ENCODE measurements around the gene CMKLR1.

CMKLR1 gene

DNA sequence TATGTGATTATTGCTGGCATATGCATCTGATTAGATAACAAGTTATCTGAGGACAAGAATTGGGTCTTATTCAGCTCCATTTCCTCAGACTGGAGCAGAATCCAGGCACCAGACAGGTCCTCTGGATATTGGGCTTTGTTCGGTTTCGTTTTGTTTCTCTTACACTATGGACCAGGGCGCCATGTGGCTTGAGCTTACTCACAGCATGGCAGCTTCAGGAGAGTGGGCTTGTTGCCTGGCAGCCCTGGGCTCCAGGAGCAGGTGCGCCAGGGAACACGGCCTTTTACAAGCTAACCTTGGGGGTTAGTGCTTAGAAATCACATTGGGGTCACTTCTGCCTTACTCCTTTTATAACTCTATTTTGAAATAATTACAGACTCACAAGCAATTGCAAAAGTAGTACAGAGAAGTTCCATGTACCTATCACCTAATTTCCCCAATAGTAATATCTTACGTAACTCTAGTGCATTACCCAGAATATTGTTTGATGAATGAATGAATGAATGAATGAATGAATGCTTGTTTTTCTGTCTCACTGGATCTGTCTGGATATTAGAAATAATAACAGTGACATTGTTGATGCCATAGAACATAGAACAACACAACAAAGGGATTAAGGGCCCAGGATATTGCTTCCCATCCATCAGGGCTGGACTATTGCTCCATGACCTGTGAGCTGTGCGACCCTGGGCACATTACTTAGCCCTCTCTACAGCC lies 39.0 kb downstream of the CMKLR1 start:
- DNase-seq (ENCODE audit: low read depth in 2 of 2): no peak

DNA sequence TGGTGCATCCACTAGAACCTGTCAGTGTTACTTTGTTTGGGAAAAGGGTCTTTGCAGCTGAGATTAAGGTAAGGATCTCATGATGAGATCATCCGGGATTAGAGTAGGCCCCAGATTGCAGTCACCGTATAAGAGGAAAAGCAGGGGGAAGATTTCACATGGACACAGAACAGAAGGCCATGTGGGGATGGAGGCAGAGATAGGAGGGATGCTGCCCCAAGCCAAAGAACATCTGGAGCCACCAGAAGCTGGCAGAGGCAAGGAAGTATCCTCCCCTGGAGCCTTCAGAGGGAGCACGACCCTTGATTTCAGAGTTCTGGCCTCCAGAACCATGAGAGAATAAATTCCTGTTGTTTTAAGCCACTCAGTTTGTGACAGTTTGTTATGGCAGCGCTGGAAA lies 39.6 kb downstream of the CMKLR1 start:
- DNase-seq (ENCODE audit: low read depth in 2 of 2): no peak

DNA sequence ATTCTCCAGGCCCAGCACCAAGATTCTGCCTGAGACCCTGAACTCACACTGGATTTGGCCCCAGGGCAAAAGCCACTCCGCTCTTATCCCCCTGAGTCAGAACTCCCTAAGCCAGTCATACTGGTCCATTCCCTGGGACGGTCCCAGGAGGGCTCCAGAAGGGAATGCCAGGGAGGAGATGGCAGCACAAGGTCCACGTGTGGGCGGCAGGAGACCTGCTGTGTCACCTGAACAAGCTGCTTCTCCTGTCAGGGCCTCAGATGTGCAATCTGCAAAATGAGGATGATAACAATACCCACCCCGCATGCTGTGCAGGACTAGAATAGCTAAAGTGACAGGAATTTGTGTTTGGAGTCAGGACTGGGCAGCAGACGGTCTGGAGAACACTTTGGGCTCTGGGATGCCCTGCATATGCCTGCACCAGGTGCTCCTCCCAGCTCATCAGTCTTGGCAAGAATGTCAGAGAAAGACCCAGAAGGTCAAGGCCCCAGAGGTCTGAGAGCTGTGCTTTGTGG lies 40.3 kb downstream of the CMKLR1 start:
- no peak for DNase-seq (ENCODE audit: low read depth in 2 of 2)

DNA sequence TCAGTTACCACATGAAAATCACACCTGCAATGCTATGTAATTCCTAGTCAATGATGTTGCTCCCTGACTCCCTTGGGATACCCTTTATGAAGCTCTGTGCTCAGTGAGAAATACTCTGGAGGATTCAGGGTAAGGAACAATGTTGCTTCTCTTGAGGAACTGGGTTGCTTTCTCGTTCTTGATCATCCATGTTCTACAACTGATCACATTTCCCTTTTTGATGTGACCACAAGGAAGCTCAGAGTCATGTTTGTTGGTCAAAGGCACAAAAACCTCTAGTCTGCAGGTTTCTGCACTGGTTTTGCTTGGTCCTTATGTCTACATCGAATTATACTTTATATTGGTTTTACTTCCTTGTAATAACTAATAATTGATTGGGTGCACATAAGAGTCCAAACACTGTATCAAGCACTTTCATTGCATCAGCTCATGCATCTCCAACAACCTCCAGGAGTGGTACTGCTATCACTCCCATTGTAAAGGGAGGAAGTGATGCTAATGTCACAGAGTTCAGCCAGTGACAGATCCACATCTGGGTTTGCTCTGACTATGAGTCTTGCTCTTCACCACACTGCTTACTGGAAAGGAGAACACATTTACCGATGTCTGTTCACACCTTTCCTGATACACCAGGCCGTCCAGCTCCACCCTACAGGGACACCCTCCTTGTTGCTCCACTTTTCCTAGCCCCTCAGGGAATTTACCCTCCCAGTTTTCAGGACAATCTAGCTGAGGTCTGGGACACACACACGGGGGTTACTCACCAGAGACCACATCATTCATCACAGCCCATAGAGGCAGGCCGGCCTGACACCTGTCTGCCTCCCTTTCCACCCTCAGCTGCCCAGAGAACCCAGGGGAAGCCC lies 41.0 kb downstream of the CMKLR1 start:
- DNase-seq (ENCODE audit: low read depth in 2 of 2): no peak

DNA sequence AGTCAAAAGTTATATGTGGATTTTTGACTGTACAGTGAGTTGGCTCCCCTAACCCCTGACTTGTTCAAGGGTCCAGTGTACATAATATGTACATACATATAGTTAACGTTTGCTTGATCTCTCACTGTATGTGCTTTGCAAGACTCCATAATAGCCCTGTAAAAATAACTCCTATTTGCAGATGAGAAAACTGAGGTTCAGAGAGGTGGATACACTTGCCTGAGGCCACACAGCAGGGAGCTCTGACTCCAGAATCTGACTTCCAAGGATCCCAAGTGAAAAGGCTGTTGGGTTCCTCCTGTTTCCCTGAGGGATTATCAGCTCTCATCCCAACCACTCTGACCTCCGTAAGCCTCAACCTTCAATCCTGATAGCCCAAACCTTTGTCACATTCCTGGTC lies 41.7 kb downstream of the CMKLR1 start:
- no peak for DNase-seq (ENCODE audit: low read depth in 2 of 2)

DNA sequence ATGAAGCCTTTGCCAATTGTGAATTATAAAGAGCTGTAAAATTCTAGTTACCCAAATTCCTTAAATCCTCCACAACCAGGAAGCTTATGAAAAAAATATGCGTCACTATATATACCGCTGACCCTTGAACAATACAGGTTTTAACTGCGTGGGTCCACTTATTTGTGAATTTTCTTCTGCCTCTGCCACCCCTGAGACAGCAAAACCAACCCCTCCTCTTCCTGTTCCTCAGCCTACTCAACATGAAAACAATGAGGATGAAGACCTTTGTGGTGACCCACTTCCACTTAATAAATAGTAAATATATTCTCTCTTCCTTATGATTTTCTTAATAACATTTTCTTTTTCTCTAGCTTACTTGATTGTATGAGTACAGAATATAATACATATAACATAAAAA lies 42.2 kb downstream of the CMKLR1 start:
- no peak for DNase-seq (ENCODE audit: low read depth in 2 of 2)

DNA sequence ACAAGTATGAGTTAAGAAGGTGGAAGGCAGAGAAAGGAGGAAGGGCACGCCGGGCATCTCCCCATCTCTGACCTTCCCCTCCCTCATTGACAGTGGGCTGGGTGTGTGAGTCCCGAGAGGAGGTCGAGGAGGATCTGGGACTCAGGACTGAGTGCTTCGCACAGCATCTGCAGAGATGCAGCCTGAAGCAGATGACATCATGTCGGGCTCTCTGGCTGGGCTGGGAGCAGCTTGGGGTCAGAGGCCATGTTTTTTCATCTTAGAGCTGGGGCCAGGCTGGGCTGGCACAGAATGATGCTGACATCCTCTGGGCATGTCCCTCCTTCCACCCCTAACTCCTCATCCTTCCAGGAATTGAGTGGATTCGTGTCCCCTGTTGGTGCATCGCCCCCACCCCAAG lies 43.5 kb downstream of the CMKLR1 start:
- no peak for DNase-seq (ENCODE audit: low read depth in 2 of 2)

DNA sequence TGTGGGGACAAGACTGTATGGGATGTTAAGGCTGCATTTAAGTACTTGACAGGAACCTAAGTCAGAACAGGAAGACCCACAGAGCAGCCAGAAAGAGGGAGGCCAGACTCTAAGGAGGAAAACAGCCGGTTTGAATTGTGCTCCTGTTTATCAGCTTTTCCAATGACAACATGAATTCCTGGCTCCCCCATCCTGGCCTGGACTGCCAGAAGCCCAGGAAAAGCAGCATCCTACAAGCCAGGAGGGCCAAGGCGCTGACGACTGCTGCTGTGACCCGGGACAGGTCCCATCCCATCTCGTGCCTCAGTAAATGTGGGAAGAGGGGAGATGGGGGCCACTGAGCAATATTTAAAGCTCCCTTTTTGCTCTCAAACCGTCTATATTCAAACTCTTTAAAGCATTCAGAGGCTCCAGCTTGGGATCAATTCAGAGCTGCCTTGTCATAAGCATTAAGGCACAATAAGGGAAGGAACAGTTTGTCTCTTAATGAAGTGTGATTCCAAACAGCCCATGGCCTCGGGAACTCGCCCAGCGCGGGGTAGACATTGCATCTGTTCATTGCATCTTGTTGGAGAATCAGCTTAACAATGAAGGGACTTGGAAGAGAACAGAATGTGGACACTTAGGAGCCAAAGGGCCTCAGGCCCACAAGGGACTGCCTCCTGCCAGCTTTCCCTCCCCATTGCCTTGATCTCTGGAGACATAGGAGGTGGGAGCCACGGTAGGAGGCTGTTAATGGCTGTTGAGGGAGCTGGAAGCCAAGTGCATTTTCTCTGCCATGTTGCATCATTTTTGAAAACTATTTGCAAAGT lies 49.6 kb downstream of the CMKLR1 start:
- DNase-seq (ENCODE audit: low read depth in 2 of 2): no peak

DNA sequence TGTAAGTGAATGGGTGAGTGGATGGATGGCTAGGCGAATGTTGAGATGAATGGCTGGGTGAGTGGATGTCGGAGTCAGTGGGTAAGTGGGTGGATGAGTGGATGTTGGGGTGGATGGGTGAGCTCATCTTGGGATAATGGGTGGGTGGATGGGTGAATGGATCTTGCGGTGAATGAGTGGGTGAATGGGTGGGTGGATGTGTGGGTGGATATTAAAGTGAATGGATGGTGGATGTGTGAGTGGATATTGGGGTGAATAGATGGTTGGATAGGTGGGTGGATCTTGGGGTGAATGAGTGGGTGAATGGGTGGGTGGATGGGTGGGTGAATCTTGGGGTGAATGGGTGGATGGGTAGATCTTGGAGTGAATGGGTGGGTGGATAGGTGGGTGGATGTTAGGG lies 51.9 kb downstream of the CMKLR1 start:
- no peak for DNase-seq (ENCODE audit: low read depth in 2 of 2)

DNA sequence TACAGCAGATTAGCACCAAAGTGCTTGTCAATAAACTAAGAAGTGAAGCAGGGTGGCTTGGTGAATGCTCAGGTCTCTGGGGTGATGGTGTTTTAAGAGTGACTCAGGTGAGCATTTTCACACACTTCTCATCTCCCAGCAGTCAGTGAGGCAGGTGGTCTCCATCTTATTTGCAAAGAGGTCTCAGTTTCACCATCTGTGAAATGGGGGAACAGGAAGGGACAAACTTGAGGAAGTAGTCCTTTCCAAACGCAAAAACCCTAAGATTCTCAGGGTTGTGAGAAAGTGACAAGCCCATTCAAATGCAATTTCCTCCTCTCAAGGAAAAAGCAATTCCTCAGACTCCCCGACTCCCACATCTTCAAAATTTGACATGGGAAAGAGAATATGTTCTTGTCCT lies 54.1 kb downstream of the CMKLR1 start:
- DNase-seq (ENCODE audit: low read depth in 2 of 2): no peak

DNA sequence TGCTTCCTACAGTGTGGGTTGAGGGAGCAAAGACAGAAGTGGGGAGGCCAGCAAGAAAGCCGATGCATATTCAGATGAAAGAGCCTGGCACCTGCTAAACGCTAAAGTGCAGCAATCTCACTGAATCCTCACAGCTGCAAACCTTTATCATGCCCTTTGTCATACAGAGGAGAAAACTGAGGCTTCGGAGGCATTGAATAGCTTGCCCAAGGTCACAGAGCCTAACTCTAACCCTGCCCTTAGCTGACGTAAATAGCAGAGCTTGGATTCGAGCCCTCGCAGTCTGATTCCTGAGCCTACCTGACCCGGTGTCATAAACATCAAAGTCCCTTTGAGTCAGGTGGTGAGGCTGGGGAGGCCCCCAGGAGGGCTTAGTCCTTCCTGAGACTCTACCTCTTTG lies 54.9 kb downstream of the CMKLR1 start:
- DNase-seq (ENCODE audit: low read depth in 2 of 2): no peak

DNA sequence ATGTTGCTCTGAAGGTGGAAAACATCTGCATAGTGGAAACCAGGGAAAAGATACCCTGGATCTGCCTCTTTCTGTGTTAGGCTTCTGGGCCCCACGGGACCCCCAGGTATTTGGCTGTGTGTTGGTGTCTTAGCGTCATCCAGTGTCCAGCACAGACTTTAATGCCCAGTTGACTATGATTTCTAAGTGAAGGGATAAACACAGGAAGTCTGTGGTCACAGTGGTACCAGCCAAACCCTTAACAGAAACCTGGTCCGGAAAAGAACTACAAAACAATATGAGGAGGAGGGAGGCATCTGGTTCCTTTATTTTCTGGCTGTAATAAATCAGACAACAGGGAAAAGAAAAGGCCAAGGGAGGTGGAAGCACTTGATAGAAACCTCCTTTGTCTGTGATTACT lies 56.4 kb downstream of the CMKLR1 start:
- DNase-seq (ENCODE audit: low read depth in 2 of 2): no peak

DNA sequence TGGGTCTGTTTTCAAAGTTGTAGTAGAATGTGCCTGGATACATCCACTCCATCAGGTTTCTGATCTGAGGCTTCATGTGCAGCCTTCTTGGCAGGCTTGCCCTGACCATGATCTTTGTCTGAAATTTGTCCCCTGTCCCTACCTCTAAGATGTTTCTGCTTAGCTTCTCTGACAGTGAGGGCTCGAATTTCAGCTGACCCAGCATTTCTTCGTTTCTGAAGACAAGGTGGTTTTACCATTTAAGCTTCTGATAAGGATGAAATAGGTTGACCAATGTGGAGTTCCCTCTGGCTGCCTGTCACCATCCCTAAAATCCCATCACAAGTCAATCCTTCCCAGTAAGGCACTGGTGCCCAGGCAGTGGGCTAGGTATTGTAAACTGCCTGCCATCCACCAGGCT lies 57.0 kb downstream of the CMKLR1 start:
- DNase-seq (ENCODE audit: low read depth in 2 of 2): no peak

DNA sequence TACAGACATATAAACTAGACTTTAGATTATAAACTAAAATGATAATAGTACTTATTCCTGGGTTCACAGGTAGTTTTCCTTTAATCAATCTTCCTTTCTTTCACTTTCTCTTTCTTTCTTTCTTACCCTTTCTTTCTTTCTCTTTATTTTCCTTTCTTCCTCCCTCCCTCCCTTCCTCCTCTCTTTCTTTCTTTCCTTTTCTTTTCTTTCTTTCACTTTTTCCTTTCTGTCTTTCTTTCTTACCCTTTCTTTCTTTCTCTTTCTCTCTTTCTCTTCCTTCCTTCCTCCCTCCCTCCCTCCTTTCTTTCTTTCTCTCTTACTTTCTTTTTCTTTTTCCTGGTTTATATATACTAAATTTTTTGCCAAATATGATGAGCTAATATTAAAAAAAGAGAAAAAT lies 61.5 kb downstream of the CMKLR1 start:
- DNase-seq (ENCODE audit: low read depth in 2 of 2): no peak

DNA sequence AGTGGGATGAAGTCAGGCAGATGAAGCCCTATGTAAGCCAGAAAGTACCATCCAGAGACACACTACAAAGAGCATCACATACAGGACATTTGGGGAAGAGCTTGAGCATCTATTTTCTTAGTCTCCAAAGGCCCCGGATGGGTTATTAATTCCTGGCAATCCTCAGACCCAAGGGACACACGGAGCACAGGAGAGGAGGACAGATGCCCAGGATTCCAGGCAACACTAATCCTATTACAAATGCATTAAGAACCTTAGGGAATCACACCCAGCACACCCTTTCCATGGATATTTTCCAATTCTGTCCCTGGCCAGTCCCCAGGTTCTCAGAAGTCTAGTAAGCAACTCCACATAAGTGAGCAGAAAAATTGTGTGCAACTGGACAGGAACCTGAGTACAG lies 65.9 kb downstream of the CMKLR1 start:
- no peak for DNase-seq (ENCODE audit: low read depth in 2 of 2)

DNA sequence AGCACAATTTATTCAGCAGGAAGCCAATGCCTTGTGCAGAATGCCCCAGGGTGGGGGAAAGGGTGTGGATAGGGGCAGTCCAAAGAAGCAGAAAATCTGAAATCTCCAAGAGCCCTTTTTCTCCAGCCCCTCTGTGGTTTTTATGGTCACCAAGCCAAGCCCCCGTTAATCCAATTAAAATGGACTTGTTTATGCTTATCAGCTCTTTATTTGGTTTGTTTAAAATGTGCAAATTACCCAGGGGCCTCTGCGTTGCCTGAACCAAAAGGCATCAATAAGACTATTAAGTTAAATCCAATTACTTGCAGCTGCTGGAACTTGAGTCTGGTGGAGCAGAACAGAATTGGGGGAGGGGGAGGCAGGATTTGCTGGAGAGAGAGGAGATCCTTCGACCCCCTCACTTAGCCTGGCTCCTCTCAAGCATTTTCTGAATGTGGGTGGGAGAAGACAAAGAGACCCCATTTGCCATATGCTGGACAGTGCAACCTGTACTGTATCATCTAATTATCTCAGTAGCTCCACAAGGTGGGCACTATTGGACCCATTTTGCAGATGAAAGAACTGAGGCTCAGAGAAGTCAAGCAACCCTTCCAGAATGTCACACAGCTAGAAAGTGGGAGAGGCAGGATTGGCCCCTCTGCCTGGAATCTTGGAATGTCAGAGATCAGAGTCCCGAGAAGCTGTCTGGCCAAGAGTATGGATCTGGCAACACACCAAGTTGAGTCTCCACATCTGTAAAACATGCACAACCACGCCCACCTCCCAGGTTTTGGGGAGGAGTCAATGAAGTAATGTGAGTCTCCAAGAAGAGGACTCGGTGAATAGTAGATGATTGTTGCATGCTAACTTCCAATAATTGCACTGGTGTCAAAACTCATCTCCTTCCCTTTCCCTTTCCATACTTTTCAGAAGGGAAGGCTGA lies 66.9 kb downstream of the CMKLR1 start:
- no peak for DNase-seq (ENCODE audit: low read depth in 2 of 2)

DNA sequence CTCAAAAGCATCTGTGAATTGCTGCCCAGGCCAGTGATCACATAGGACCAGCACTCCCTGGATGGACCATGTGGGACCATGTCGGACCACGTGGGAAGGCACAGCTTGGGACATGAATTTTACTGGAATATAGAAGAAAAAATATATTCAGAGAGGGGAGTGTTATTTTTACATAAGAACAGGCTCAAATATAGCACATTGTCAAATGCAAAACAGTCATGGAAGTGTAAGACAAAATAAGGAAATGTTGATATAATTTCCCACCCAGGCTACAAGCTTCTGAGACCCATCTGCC lies 68.3 kb downstream of the CMKLR1 start:
- no peak for DNase-seq (ENCODE audit: low read depth in 2 of 2)

DNA sequence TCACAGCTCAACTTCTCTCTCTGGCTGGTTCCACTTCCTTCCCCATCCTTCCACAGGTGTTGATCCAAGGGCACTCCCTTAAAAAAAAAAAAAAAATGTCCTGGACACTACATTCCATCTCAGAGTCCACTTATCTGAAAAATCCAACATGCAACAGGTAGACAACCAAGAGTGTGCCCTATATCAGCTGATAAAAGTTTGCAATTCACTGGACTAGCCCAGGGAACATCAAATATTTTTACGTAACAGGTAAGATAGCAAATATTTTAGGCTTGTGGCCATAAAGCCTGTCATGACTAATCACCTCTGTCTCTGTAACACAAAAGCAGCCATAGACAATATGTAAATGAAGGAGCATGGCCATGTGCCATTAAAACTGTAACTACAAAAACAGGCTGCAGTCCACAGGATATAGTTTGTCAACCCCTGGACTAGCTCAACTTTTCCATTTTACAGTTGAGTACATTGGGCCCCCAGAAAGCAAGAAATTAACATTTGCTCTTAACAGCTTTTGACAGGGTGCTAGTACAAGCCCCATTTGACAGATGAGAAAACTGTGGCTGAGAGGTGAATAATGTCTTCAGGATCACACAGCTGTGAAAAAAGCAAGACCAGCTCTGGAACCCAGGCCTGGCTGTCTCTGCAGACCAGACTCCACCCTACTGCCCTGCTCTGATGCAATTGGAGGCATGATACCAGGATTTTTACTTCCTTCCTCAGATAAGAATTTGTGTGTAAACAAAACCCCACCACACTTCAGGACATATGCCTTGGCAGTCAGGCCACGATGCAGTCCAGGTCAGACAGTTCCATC lies 68.9 kb downstream of the CMKLR1 start:
- no peak for DNase-seq (ENCODE audit: low read depth in 2 of 2)

DNA sequence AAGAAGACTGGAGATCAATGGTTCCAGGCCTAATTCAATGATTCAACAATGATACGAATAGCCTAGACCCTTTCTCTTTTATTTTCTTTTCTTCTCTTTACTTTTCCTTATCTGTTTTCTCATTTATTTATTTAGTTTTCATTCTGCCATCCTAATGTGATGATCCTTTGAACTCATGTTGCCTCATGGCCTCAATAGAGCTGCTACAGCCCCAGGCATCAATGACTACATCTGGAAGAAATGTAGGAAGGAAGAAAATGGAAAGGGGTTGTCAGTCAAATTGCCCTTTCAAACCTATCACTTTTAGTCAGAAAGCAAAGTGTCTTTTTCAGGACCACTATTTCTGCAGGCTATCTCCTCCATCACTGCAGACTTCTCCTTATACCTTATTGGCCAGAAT lies 69.9 kb downstream of the CMKLR1 start:
- DNase-seq (ENCODE audit: low read depth in 2 of 2): no peak

DNA sequence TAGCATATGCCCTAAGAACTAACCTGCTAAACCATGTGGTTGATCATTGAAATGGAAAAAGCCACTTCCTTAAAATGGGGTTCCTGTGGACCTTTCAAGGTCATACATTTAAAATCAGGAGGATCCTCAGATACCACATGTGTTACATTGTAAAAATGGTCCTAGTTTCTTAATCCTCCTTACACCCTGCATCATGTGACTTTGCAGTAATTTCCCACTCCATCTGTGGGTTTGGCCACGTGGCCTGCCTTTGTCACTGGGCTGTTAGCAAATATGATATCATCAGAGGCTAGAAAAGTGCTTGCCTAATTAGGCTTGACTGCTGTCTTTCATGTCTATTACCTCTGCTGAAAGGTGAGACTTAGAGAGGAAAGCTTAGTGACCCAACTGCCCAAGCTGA lies 70.7 kb downstream of the CMKLR1 start:
- DNase-seq (ENCODE audit: low read depth in 2 of 2): no peak

DNA sequence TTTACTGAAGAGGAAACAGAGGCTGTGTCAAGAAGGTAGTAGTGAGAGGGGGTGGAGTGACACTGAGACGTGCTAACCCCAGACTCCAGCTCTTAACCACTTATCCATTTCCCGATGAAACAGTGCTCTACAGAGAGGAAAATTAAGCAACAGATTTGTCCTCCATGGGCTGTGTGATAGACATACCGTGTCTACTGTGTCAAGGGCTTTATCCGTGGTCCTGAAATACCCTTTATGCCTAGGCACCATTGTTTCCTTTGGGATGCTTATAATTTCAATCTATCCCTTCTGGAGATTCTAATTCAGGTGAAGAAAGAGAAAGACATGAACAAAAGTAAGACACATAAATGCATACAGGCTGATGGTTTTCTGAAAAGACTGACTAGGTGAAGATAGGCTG lies 71.7 kb downstream of the CMKLR1 start:
- no peak for DNase-seq (ENCODE audit: low read depth in 2 of 2)
